ENCODE results near the gene PCYT1A.
"Not testable (repeated sequence)": the region's sequence is repeated elsewhere in the genome, so short reads cannot be mapped to it uniquely, and the experiment has no call there.

PCYT1A gene

DNA sequence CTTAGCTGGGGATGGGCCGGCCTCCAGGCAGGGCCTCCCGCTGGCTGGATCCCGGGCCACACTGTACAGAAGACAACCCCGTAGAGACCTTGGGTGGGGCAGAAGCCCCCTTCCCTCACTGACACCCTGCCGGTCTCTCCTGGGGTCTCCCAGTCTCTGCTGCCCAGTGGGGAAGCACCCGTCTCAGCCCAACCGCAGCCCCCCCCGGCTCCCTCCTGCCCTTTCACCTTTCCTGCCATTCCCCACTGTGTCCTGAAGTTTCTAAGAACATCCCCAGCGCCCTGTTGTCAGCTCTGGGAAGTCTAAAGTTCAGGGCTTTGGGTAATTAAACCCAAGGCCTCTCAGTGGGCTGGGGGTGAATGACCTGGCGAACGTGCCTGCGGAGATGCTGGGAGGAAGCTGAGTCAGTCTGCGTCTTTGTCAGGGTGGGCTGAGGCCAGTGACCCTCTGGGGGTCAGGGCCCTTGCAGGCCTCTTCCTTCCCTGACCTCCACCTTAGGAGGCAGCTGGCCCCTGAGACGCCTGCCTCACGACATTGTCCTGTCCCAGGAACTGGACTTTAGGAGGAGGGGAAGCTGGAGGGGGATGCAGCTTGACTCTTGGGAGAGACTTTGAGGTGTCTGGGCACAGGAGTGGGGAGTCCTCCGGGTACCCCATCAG lies 72.6 kb downstream of the PCYT1A start:
- TF ChIP-seq, protein P1, sequence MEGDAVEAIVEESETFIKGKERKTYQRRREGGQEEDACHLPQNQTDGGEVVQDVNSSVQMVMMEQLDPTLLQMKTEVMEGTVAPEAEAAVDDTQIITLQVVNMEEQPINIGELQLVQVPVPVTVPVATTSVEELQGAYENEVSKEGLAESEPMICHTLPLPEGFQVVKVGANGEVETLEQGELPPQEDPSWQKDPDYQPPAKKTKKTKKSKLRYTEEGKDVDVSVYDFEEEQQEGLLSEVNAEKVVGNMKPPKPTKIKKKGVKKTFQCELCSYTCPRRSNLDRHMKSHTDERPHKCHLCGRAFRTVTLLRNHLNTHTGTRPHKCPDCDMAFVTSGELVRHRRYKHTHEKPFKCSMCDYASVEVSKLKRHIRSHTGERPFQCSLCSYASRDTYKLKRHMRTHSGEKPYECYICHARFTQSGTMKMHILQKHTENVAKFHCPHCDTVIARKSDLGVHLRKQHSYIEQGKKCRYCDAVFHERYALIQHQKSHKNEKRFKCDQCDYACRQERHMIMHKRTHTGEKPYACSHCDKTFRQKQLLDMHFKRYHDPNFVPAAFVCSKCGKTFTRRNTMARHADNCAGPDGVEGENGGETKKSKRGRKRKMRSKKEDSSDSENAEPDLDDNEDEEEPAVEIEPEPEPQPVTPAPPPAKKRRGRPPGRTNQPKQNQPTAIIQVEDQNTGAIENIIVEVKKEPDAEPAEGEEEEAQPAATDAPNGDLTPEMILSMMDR (IDR thresholded peaks at IDR 0.05), result no peak
- peaks cover 11% of the 10 kb centered on the region for H3K4me1 ChIP-seq
- no peaks in the 10 kb centered on the region for H3K79me2 ChIP-seq
- H2AFZ ChIP-seq, result no peak overlapping the region
- H3K27ac ChIP-seq, result no peak overlapping the region
- no peaks in the 10 kb centered on the region for H3K9me3 ChIP-seq (ENCODE audit: control insufficient read depth, low read length)
- no peak overlapping the region for H3K9ac ChIP-seq
- no peak overlapping the region for H3K4me3 ChIP-seq (ENCODE audit: low read depth, low read length)
- H3K36me3 ChIP-seq (ENCODE audit: control insufficient read depth, insufficient read depth, low read length), result no peaks in the 10 kb centered on the region
- no peaks in the 10 kb centered on the region for H3K27me3 ChIP-seq (ENCODE audit: control insufficient read depth, insufficient read depth, low read length)
- H3K4me2 ChIP-seq (ENCODE audit: low read length), result no peak overlapping the region

DNA sequence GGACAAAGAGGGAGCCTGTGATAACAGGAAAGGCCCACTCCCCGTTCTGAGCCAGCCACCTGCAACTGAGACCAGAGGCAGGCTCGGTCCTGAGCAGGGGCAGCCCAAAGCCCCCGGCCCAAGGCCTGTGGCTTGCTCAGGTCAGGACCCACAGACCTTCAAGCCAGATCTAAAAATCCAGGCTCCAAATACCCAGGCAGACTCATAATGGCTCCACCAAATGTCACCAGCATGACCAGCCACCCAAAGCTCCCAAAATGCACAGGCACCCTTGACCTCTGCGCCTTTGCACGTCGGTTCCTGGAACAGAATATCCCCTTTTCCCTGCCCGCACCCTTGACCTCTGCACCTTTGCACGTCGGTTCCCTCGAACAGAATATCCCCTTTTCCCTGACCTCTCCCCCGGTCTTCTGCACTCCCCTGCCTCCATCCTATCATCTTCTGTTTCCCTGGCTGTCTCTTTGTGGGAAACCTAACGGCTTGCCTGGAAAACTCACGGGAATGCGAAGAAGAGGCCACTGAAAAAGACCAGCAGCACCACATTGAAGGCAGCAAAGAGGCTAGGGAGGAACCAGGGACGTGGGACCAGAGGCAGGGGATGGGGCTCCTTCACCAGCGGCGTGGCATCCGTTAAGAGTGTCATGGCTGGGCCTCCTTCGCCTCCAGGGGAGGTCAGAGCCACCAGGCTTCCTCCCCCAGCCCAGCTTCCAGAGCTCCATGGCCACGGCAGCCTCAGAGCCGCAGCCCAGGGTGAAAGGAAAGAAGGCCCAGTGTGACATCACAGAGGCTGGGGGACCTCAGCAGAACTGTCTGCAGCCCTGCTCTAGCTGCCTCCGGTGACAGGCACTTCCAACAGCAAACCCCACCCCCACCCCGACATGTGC lies 76.6 kb downstream of the PCYT1A start, which contains the start of gene ZDHHC19:
Gene ZDHHC19 (minus strand): TSS at position 728 of the 884 bp plus-strand sequence. CDS start 85 bp downstream, at position 643.
- Histone ChIP-seq H3K4me2 (ENCODE audit: low read length) (no peak within 1 kb of the TSS), H3K27ac (no peak within 1 kb of the TSS), H3K27me3 (ENCODE audit: control insufficient read depth, insufficient read depth, low read length) (no peaks in the 10 kb centered on the region), H2AFZ (no peak within 1 kb of the TSS), H3K36me3 (ENCODE audit: control insufficient read depth, insufficient read depth, low read length) (no peaks in the 10 kb centered on the region), H3K79me2 (no peaks in the 10 kb centered on the region), H3K9ac (no peak within 1 kb of the TSS), H3K9me3 (ENCODE audit: control insufficient read depth, low read length) (no peaks in the 10 kb centered on the region), H3K4me3 (ENCODE audit: low read depth, low read length) (no peak within 1 kb of the TSS), H3K4me1 (peaks cover 3% of the 10 kb centered on the region)
- TF ChIP-seq, protein P1 (IDR thresholded peaks at IDR 0.05), result no peak

DNA sequence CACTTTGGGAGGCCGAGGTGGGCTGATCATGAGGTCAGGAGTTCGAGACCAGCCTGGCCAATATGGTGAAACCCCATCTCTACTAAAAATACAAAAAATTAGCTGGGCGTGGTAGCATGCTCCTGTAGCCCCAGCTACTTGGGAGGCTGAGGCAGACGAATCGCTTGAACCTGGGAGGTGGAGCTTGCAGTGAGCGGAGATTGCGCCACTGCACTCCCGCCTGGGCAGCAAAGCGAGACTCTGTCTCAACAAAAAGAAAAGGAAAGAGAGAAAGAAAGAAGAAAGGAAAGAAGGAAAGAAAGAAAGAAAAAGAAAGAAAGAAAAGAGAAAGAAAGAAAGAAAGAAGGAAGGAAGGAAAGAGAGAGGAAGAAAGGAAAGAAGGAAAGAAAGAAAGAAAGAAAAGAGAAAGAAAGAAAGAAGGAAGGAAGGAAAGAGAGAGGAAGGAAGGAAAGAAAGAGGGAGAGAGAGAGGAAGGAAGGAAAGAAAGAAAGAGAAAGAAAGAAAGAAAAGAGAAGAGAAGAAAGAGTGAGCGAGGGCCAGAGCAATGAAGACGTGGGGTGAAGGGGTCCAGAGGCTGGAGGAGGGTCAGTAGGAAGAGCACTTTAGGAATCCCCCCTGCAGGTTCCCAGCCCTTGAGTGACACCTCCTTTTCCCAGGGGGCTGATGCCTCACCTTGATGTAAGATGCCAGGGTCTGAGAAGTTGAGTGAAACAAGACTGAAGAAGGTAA lies 77.4 kb downstream of the PCYT1A start:
- H3K27ac ChIP-seq; H3K4me1 ChIP-seq; H3K9ac ChIP-seq; H3K4me2 ChIP-seq (ENCODE audit: low read length); H3K36me3 ChIP-seq (ENCODE audit: control insufficient read depth, insufficient read depth, low read length); H3K27me3 ChIP-seq (ENCODE audit: control insufficient read depth, insufficient read depth, low read length); H3K9me3 ChIP-seq (ENCODE audit: control insufficient read depth, low read length); H3K4me3 ChIP-seq (ENCODE audit: low read depth, low read length); H2AFZ ChIP-seq; H3K79me2 ChIP-seq: not testable (repeated sequence)

DNA sequence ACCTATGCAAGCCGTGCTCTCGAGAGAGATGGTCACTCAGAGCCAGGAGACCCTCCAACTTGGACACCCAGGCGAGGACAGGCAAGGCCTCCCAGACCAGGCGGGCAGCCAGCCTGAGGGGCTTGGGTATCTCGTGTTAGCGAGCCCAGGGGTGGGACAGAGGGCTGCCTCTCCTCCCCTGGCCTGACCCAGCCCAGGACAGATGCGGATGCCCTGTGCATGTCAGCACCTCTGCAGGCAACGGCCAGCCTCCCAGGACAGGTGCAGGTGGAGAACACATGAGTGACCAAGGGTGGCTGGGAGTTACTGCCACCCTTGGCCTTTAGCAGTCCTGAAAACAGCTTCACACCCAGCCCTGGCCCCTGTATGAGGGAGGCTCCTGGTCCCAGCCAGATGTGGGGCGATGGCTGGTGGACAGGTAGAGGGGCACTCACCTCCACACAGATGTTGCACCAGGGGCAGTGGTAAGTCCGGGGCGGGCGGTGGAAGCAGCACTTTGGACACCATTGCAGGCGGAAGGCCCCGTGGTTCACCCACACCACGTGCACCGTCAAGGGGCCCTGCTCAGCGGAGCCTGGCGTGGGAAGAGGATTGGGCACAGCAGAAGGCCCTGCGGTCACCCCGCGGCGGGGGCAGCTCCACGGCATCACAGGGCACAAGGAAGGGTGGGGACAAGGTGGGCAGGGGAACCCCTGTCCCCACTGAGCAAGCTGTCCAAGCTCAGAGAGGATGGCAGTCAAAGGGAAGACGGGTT lies 78.4 kb downstream of the PCYT1A start:
- no peaks in the 10 kb centered on the region for H3K27me3 ChIP-seq (ENCODE audit: control insufficient read depth, insufficient read depth, low read length)
- no peak overlapping the region for H3K27ac ChIP-seq
- H3K4me3 ChIP-seq (ENCODE audit: low read depth, low read length), result no peak overlapping the region
- H3K79me2 ChIP-seq, result no peaks in the 10 kb centered on the region
- no peaks in the 10 kb centered on the region for H3K36me3 ChIP-seq (ENCODE audit: control insufficient read depth, insufficient read depth, low read length)
- H3K4me2 ChIP-seq (ENCODE audit: low read length), result no peak overlapping the region
- TF ChIP-seq, protein P1 (IDR thresholded peaks at IDR 0.05), result no peak
- H3K4me1 ChIP-seq, result no peaks in the 10 kb centered on the region
- no peak overlapping the region for H3K9ac ChIP-seq
- no peaks in the 10 kb centered on the region for H3K9me3 ChIP-seq (ENCODE audit: control insufficient read depth, low read length)
- H2AFZ ChIP-seq, result no peak overlapping the region

All from parathyroid adenoma (tissue), 2 donors.